ENCODE results near the gene BRSK2. TPM values are rescaled to one million over a fixed set of nuclear protein-coding genes. Genes with fewer than 3 reads are reported as not detected.

Gene BRSK2
- total and polyA plus RNA-seq, 2 experiments from 2014 or later = 4.7 to 13.6 TPM

- peaks cover 6% of the 10 kb centered on the region for H3K4me1 ChIP-seq (ENCODE audit: insufficient read depth)
- H3K27me3 ChIP-seq = no peaks in the 10 kb centered on the region
- TF ChIP-seq EZH2phosphoT487 (IDR thresholded peaks at IDR 0.05; ENCODE audit: low read depth, severe bottlenecking, unreplicated experiment) (no peak), EZH2 (IDR thresholded peaks at IDR 0.05; ENCODE audit: borderline replicate concordance) (no peak), CTCF (IDR thresholded peaks at IDR 0.05; ENCODE audit: poor library complexity) (no peak)
- peaks cover 62% of the 10 kb centered on the region for H4K20me1 ChIP-seq (ENCODE audit: insufficient read depth, poor library complexity, severe bottlenecking)
- H2AFZ ChIP-seq = no peak overlapping the region
- no peaks in the 10 kb centered on the region for H3K36me3 ChIP-seq (replicated peaks; ENCODE audit: insufficient read depth, low read depth)
- peaks cover 69% of the 10 kb centered on the region for H3K79me2 ChIP-seq
- no peak for DNase-seq (ENCODE audit: low spot score)
- H3K27ac ChIP-seq = no peak overlapping the region
- no peak overlapping the region for H3K4me3 ChIP-seq
- WGBS (ENCODE audit: low lambda C conversion rate, missing lambda C conversion rate) = 80% methylated on average over 21 of the region's 21 CpGs
- no peaks in the 10 kb centered on the region for H3K9me2 ChIP-seq (replicated peaks; ENCODE audit: insufficient read depth)
- no peak overlapping the region for H3K4me2 ChIP-seq
- no peaks in the 10 kb centered on the region for H3K9me3 ChIP-seq (ENCODE audit: low read depth)
Measured at GRCh38 chr11:1507381-1508140, 117.8 kb downstream of the BRSK2 start.

GRCh38 chr11:1508491-1508891, 118.8 kb downstream of the BRSK2 start:
- Histone ChIP-seq H4K20me1 (ENCODE audit: insufficient read depth, poor library complexity, severe bottlenecking) (peaks cover 58% of the 10 kb centered on the region), H3K9me3 (ENCODE audit: low read depth) (no peaks in the 10 kb centered on the region), H3K27ac (no peak overlapping the region), H3K4me3 (no peak overlapping the region), H3K9me2 (replicated peaks; ENCODE audit: insufficient read depth) (no peaks in the 10 kb centered on the region), H3K4me1 (ENCODE audit: insufficient read depth) (peaks cover 6% of the 10 kb centered on the region), H3K79me2 (peaks cover 66% of the 10 kb centered on the region), H2AFZ (no peak overlapping the region), H3K4me2 (no peak overlapping the region), H3K27me3 (no peaks in the 10 kb centered on the region), H3K36me3 (replicated peaks; ENCODE audit: insufficient read depth, low read depth) (no peaks in the 10 kb centered on the region)
- WGBS (ENCODE audit: low lambda C conversion rate, missing lambda C conversion rate) = 76% methylated on average over 14 of the region's 15 CpGs
- no peak for DNase-seq (ENCODE audit: low spot score)
- TF ChIP-seq CTCF (IDR thresholded peaks at IDR 0.05; ENCODE audit: poor library complexity) (no peak), EZH2phosphoT487 (IDR thresholded peaks at IDR 0.05; ENCODE audit: low read depth, severe bottlenecking, unreplicated experiment) (no peak), EZH2 (IDR thresholded peaks at IDR 0.05; ENCODE audit: borderline replicate concordance) (no peak)

GRCh38 chr11:1508986-1509385, 119.3 kb downstream of the BRSK2 start:
- Histone ChIP-seq H2AFZ (no peak overlapping the region), H3K9me2 (replicated peaks; ENCODE audit: insufficient read depth) (no peaks in the 10 kb centered on the region), H3K27me3 (no peaks in the 10 kb centered on the region), H3K79me2 (peaks cover 61% of the 10 kb centered on the region), H3K9me3 (ENCODE audit: low read depth) (no peaks in the 10 kb centered on the region), H3K4me2 (no peak overlapping the region), H3K4me3 (no peak overlapping the region), H3K27ac (no peak overlapping the region), H3K36me3 (replicated peaks; ENCODE audit: insufficient read depth, low read depth) (no peaks in the 10 kb centered on the region), H4K20me1 (ENCODE audit: insufficient read depth, poor library complexity, severe bottlenecking) (peaks cover 58% of the 10 kb centered on the region), H3K4me1 (ENCODE audit: insufficient read depth) (peaks cover 6% of the 10 kb centered on the region)
- WGBS (ENCODE audit: low lambda C conversion rate, missing lambda C conversion rate) = 94% methylated on average over 10 of the region's 10 CpGs
- DNase-seq (ENCODE audit: low spot score) = no peak
- TF ChIP-seq CTCF (IDR thresholded peaks at IDR 0.05; ENCODE audit: poor library complexity) (no peak), EZH2phosphoT487 (IDR thresholded peaks at IDR 0.05; ENCODE audit: low read depth, severe bottlenecking, unreplicated experiment) (no peak), EZH2 (IDR thresholded peaks at IDR 0.05; ENCODE audit: borderline replicate concordance) (no peak)
